Hematopoietic multipotent progenitor cell treated with erythropoietin and hydrocortisone succinate and interleukin-3 and kit ligand, for 4 days (in vitro differentiated cells): ENCODE measurements around the gene USP40.

ENCODE experiments used
- DNase-seq: peaks from one replicate; pipeline ENCODE4 v3.0.0-alpha.2; 2015

USP40 gene

DNA sequence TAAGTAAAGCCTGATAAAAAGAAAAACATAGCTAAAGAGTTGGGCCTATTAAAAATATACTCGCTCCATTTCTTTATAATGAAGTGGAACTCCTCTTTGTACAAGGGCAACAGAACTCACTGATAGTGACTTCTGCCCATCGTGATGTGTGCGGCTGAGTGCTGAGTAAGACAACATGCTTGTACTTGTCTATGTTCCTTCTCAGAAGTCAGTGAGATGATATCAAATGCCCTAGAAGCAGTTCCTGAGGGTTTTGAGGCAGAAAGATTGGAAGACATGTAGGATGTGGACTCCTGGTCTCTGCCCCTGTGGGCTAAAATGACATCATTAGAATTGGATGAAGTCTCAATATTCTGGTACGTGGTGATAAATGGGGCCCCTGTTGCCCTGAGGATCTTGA is 73.8 kb downstream of the USP40 start:
- DNase-seq: no peak

DNA sequence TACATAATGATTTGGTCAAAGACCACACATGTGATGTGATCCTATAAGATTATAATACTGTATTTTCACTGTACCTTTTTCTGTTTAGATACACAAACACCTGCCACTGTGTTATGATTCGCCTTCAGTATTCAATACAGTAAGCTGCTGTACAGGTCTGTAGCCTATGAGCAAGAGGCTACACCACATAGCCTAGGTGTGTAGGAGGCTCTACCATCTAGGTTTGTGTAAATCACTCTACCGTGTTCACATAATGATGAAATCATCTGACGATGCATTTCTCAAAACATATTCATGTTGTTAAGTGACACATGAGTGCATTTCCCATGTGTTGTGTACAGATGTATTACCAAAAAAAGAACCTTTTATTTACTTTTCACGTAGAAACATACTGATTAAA is 74.5 kb downstream of the USP40 start:
- DNase-seq: no peak

DNA sequence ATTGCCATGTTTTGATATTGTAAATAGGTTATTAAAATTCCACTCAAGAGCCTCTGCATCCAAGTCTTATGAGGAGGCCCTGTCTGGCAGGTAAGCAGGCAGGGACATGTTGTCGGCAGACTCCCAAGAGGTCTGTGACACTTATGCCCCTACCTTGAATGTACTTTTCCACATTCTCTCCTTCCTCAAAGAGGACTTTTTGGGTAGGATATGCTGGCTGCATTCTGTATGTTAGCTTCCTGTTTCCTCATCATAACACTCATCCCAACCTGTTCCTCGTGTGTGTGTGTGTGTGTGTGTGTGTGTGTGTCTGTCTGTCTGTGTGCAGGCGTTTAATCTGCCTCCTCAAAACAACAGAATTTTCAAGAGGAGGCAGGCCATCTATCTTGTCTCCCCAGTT is 75.3 kb downstream of the USP40 start:
- DNase-seq: no peak

DNA sequence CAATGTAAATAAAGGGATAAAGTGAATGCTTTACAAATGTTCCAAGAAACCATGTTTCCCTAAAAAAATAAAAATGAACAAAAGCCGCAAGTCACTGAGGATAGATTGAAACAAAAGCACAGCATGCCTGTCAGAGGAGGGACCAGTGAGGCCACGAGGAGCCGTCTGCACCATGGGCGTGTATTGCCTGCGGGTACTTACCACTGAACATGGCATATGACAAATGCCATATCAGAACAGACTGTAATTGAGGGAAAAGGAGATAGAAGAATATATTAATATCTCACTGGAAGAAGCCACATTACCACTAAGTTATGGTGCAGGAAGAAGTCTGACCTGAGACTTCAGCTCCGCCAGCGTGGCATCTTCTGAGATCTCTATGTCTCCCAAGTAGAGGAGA is 75.8 kb downstream of the USP40 start:
- DNase-seq: no peak

DNA sequence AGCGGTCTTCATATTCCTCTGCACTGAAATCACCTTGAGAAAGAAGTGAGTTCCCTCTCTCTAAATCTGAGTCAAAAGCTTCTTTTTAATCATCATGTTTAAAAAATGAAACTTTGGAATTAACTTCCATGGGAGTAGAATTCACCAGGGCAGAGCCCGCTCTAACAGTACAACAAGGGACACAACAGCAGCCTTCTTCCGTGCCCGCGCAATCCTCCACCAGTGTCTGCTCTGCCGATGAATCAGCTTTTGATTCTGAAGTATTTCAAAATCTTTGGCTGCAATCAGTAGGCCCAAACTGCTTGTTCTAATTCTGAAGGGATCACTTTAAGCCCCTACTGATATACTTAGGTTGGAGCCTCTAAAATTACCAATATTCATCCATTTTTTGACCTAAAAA is 76.9 kb downstream of the USP40 start:
- DNase-seq: no peak

DNA sequence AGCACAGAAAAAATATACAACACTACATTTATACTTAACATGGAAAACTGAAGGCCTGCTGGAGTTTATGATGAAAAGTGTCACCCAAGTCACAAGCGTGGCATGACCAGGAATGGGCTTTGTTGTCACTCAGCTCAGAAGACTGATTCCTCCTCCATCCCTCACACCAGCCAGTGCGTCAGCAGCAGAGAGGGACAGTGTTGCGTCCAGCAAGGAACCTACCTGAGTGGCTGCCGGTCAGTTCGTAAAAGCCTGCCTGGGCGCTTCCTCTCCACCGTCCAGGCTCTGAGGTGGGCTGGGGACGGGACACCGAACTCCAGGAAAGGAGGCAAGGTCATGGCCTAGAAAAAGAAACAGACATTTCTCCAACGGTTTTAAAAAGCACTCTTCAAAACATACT is 77.4 kb downstream of the USP40 start:
- no peak for DNase-seq

DNA sequence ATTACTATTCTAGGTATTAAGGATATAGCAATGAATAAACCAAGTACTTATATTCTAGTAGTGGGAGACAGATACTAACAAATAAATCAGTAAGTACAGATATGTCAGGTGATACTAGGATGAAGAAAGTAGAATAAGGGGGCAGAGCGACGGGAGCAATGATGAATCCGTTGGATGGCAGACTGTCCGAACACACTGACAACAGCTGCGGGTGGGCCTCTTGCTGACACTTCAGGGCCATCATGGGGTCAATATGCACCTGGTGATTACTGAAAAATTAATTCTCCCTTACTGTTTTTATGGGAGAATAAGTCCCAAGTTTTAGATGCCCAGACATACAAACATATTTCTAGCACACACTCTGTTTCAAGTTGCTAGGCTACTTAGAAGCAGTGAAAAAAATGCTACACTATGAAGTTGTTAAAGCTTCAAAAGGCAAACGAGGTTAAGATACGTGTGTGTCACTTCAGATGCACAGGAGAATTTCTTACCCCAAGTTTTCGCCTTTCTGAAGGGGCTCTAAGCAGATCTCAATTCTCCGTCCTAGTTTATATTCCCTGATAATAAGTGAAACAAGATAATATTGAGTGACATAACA is 78.7 kb downstream of the USP40 start:
- no peak for DNase-seq

DNA sequence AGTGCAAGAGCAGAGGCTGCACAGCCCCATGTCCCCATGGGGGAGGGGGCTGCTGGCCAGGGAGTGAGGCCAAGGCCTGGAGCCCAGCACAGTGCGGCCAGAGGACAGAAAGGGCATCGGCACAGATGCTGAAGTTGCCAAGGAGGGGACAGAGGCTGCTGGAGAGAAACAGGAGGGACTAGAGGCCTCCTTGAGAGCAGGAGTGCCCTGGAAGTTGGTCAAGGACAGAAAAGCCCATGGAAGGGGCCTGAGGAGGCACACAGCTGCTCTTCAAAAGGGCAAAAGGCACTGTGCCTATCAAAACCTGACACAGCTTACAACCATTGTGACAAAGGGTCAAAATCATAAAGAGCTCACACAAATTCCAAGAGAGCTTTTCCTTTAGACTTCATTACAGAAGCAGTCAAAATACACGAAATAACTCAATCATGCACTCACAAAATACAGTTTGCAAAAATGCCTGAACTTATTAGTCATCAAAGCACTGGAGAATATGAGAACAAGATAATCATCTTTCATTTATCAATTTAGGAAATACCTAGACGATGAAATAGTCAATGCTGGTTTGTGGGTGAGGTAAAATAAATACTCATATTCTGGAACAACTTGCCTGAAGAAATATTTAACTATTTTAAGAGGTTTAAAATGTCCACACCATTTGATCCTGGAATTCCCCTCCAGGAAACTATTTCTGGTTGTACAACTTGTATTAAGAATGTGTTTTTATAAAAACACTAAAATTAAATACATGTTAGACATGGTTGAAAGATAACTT is 79.6 kb downstream of the USP40 start:
- DNase-seq: no peak

DNA sequence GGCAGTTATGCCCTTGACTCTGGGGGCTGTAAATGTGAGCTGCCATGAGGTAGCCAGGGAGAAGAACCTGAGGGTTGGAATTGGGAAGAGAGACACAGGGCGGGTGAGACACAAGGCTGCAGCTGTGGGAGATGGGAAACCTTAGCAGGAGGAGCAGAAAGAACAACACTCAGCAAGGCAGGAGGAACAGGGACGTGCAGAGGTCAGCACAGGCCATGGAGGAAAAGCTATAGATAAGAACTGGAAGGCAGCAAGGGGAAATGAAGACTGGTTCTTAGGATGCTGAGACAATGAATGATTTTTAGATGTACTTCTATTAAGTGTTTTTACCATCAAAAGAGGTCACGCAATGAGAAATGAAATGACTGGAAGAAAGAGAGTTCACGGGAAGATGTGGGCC is 80.2 kb downstream of the USP40 start:
- DNase-seq: no peak

DNA sequence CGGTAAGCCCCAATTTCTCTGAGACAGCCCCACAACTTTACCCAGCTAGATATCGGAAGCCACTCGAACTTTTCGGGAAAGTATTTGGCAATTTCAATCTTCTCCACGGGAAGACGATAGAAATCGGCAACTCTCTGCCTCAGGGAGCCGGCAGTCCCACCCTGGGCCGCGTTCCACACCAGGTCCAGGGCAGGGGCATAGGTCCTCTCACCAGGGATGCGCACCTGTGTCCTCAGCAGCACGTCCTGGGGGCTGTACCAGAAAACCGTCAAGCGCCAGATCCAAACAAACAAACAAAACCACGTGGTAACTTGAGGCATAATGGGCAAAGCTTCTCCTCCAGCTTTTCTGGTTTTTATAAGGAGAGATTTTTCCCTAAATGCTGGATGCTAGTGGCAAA is 80.9 kb downstream of the USP40 start:
- DNase-seq: no peak

DNA sequence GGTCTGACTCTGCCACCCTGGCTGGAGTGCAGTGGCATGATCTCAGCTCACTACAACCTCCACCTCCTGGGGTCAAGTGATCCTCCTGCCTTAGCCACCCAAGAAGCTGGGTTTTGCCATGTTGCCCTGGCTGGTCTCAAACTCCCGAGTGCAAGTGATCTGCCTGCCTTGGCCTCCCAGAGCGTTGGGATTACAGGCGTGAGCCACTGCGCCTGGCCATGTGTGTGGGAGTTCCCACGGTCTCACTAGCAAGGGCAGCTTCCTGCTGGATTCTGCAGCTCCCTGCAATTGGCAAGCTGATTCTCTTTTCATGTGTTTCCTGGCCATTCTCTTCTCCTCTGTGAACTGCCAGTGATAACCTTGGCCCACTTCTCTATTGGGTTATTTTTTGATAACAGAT is 84.0 kb downstream of the USP40 start:
- DNase-seq: no peak

DNA sequence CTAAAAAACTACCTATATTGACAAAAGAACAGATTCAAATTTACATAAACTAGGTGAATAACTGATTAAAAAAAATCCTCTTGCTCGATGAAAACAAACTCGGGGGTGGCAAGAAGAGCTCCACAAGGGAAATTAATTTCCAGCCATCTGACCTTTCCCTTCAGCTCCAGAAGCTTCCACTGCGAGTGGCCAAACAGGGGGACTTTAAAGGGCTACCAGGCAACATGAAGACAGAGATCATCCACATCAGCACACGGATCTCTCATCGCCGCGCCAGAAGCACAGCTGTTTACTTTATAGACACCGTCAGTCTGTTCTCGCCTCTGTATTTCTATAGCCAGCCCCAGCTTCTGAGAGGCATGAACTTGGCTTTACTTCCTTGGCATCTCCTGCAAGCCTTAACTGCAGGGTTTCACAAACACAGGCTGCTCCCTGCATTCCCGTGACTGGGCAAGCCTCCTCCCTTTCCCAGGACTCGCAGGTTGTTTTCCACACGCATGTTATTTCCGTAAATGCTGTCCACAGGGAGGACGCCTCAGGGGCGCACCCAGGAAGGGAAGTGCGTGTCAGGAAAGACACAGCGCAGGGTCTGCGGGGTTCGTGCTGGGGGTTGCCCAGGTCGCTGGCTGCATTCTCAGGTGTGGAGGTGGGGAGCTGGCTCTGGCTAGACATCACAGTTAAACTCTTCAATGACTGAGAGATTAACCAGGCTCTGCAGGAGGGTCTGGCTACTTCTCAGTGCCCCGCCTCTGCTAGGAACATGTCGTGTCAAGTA is 85.0 kb downstream of the USP40 start:
- DNase-seq: no peak

DNA sequence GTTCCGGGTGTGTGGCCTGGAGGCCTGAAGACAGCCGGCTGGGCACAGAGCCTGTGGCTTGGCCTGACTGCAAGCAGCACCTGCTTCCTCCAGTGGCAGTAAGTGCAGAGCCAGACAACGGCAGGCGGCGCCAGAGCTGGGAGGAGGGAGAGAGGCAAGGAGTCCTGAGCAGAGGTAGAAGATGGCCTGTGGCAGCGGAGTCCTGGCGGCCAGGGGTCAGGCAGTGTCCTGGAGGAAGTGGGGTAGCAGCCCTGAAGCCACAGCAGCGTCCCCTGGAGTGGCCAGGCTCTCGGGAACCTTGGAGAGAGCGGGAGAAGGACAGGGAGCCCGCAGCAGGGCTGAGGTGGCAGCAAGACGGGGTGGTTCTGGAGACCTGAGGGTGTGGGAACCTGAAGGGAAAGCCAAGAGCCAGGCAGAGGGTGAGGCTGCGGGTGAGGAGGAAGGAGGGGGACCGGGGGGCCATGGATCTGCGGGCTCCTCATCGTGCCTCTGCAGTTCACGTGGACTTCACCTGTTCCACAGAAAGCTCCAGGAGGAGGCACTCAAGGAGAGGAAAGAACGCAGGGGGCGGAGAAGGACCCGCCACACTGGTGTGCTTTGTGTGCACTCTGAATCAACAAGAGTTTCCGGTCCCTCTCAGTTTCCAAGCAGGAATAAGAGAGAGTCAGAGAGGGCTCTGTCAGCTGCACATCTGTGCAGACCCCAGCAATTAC is 85.9 kb downstream of the USP40 start:
- peak; percentile 43 for DNase-seq

DNA sequence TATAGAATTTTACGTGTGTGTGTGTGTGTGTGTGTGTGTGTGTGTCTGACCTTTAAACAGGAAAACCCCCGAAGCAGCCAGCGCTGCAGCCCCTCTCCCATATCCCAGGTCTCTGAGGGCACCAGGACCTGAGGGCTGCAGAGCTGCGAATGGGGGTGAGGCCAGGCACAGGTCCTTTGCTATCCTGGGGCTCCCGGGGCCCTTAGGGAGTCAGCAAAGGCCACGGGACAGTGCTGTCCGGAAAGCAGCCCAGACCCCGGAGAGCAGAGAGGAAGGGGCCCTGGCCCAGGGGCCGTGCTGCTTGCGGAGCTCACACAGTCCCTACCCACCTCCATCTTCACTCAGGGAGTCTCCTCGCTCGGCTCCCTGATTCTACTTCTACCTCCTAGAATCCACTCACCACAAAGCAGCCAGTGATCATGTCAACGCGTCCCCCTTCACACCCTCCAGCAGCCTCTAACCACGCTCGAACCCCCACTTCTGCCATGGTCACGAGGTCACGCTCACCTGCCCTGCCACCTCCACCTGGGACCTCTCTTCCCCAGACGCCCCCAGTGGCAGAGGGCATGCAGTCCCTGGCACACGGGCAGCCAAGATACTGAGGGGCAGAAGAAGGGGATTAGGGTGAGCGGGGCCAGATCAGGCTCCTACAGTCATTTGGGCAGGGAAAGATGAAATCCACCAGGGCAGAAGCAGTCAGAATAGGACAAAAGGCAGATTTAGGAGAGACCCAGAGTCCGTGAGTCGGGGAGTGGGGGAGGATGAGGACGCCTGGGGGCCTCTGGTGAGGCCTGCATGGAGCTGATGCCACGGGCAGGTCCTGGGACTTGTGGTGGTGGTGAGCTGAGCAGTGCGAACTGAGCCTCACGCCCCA is 86.7 kb downstream of the USP40 start:
- DNase-seq: no peak

DNA sequence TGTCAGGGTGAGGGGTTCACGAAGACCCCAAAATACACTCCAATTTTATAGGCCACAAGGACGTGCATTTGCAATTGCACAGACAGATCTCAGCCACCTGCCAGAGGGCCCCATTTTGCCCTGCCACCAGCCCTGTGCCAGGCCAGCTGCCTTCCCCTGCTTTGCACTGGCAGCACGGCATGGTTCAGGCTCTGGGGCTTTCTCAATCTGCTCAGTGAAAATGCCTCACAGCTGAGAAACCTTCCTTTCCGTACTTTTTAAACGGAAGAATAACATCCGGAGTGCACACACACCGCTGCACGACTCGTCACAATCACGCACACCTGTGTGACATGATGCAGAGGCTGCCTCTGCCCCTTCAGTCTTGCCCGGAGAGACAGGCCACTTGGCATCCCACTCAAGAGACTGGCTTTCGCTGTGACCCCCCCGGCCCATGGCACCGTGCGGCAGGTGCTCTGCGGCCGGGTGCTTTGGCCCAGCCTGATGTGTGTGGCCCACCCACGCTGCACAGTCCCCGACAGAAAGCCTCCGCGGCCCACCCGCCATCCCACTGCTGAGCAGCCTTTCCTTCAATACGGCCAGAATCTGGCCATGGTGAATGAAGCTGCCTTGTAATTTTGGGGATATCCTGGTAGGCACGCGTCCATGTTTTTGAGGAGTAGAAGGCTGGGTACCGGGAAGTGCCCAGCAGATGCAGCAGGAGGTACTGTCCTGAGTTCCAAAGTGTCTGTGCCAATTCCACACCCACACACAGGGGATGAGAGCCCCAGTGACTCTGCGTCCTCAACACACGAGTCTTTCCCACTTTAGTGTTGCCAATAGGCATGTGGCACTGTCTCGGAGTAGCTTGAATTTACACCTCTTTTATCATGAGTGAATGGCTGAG is 88.8 kb downstream of the USP40 start:
- no peak for DNase-seq

DNA sequence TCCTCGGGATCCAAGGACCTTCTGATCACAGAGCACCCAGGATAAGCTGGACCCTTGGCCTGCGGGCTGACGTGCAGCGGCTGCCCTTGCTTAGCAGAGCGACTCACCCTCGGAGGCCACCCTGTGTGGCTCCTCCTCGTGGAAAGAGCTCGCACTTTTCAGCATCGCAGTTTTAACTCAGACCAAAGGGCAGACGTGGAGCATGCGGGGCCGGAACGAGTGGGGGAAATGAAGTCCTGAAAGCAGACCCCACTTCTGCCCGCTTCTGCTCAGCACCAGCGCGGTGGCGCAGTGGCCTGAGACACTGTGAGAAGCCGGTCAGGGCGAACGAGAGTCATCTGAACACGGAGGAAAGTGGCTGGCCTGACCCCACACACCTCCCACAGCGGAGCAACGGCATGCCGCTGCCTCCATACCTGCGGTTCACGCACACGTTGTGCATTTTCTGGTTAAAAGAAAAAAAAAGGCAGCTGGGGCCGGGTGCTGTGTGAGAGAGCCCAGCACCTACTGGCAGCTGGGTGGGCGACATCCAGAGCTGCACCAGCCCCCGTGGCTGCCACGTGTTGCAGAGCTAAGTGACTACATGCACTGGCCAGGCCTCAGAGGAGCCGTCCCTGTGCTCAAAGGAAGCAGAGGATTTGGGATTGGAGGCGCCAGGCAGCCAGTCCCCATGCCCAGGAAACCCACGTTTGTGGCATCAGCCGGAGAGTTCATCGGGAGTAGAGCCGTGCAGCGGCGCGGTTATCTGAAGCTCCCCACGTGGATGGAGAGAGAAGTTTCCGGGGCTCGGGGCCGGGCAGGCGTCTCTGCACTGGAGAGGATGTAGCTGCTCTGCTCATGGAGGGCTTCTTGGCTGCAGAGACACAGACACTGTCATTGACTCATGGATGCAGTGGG is 89.7 kb downstream of the USP40 start:
- DNase-seq: no peak

DNA sequence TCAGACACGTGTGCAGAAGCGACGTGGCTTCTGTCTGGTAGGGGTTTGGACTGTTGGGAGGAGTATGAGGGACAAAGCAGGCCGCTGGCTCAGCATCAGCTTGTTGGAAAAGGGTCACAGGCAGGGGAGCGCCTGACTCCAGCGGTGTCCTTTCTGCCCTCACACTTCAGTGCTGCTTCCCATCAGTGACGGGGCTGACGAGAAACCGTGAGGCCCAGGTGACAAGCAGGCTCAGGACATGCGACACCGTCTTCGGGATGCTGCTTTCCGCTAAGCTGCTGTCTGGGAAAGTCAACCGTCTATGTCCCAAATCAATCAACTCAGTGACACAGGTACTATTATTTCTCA is 90.5 kb downstream of the USP40 start:
- DNase-seq: no peak

DNA sequence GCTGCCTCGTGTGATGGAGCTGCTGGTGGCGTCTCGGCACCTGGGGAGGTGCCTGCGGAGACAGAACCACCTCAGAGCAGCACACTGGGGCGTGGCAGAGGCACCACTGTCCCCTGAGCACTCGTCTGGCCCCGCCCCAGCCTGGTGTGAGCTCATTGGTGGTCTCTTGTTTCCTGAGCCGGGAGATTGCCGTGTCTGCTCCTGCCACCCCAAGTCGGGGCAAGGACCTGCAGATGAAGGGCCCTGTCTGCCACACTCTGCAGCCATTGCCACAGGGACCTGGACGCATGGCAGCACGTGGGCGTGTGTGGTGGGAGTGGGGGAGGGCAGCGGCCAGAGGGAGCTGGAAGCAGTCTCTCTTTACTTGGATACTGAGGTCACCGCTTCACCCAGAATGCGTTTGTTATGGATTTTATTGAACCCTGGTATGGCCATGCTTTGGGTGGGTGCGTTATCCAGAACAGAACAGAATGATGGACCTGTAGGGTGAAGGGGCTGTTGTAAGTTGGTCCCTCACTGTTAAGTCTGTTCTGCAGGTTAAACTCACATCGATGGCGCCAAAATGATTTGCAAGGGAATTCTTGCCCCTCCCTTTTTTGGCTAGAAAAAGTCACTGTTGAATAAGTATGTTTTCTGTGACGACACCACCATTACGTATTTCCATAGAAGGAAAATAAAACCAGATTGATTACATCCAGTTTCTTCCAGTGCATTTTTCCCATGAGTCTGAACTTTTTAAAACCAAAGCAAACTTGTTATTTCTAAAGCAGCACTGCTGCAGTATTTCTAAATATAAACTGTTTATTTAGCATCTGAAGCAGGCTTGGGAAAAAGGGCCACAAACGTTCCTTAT is 92.0 kb downstream of the USP40 start:
- no peak for DNase-seq

DNA sequence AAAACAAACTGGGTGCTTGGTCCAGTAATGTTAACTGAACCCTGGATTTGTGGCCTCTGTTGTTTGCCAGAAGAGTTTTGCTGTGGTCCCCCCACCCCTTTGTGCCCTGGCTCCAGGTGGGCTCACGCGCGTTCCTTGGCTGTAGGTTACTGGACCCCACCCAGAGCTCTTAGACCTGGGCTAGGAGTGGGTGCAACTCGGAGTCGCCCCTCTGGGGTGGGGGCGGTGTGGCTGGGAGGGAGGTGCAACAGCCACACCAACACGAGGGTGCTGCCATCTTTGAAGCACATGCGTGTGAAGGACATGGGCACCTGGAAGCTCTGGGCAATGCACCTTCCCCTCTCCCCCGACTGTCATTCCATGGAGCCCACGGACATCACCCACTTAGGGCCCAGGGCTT is 92.7 kb downstream of the USP40 start:
- no peak for DNase-seq

DNA sequence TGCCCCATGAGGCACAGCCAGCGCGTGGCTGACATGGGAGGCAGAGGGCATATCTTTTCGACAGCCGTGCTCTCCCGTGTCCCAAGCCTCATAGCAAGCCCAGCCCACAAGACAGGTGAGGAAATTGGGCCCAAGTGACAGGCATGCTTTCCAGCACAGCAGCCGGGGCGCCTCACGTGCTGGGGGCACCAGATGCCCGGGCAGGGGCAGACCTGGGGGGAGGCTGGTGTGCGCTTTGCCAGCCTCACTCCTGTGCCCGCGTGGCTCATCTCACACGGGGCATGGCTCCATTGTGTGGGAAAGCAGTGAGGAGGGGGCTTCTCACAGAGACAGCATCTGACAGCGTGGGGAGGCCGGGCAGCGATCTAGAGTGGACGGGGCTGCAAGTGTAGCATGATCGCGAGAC is 93.2 kb downstream of the USP40 start:
- DNase-seq: no peak
